GM12865 (cell line): Measurements from ENCODE around the gene VCAN.

Experiments
- DNase-seq: peaks from one replicate; pipeline ENCODE4 v3.0.0; 2010; ENCODE audit warnings: low read depth
- H3K4me3 ChIP-seq: 2 replicates; pipeline ENCODE4 v1.5.1; 2011; ENCODE audit warnings: mild to moderate bottlenecking, low read depth, low read length, control low read depth
- TF ChIP-seq, protein P1 (sequence below): IDR thresholded peaks from 2 replicates; pipeline ENCODE4 v1.5.1; 2011; ENCODE audit warnings: low read length, control low read depth, low read depth, inconsistent platforms; ENCODE audit not compliant: insufficient read depth; ENCODE audit errors: missing control alignments

VCAN gene

GRCh38 chr5:83524991-83525390 lies 53.4 kb downstream of the VCAN start:
- no peak for DNase-seq
- TF ChIP-seq, protein P1, sequence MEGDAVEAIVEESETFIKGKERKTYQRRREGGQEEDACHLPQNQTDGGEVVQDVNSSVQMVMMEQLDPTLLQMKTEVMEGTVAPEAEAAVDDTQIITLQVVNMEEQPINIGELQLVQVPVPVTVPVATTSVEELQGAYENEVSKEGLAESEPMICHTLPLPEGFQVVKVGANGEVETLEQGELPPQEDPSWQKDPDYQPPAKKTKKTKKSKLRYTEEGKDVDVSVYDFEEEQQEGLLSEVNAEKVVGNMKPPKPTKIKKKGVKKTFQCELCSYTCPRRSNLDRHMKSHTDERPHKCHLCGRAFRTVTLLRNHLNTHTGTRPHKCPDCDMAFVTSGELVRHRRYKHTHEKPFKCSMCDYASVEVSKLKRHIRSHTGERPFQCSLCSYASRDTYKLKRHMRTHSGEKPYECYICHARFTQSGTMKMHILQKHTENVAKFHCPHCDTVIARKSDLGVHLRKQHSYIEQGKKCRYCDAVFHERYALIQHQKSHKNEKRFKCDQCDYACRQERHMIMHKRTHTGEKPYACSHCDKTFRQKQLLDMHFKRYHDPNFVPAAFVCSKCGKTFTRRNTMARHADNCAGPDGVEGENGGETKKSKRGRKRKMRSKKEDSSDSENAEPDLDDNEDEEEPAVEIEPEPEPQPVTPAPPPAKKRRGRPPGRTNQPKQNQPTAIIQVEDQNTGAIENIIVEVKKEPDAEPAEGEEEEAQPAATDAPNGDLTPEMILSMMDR, result no peak
- no peak overlapping the region for H3K4me3 ChIP-seq

GRCh38 chr5:83526289-83526688 lies 54.7 kb downstream of the VCAN start:
- no peak overlapping the region for H3K4me3 ChIP-seq
- TF ChIP-seq, protein P1, result no peak
- no peak for DNase-seq

- H3K4me3 ChIP-seq, result no peak overlapping the region
- DNase-seq, result no peak
- TF ChIP-seq, protein P1, result no peak
Measured at GRCh38 chr5:83527221-83527620, 55.7 kb downstream of the VCAN start.

DNA sequence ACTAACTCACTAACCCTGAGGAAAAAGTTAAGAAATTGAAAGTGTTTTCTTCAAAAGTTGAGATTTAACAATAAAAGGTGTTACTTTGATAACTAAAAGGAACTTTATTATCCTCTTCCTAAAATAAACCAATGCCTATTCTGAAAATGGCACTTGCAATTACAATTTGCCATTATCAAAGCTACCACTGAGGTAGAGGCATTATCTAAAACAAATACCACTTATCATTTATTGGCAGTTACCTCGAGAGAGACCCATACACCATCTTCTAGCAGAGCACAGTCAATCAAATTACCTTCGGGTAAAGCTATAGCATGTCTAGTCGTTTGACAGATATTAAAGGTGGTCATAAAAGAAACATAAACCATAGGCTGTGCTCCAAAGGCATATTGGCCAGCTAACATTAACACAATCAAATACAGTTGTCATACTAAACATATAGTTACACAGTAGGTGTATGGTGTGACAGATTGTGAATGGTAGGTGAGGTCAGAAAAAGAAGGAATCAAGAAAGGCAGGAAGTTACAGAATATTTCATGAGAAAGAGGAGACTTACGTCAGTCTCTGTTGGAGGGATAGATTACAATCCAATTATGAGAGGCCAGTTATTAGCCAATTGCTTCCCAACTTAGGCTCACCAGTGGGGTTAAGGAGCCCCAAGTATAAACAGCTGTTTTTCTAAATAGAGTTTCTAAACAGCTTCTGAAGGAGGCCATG lies 56.3 kb downstream of the VCAN start:
- TF ChIP-seq, protein P1, result no peak
- DNase-seq, result no peak
- no peak overlapping the region for H3K4me3 ChIP-seq

GRCh38 chr5:83528439-83528769 lies 56.9 kb downstream of the VCAN start:
- no peak for DNase-seq
- no peak overlapping the region for H3K4me3 ChIP-seq
- TF ChIP-seq, protein P1, result no peak

DNA sequence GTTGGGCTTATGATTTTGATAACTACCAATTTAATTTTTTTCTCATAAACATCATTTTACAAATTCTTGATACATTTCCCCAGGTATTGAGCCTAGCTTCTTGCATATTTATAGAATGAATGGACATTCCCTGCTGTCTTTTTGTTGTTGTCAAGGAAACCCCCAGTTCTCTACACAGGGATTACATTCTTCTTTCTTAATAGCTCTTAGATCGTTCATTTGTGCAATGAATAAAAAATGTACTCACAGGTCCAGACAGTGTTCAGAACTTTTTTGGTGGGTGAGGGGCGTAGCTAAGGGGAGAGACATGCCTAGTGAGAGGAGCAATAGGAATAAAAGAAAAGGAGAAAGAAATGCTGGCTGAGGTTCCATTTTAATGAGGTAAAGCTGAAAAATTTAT lies 58.6 kb downstream of the VCAN start:
- TF ChIP-seq, protein P1, result no peak
- DNase-seq, result no peak
- no peak overlapping the region for H3K4me3 ChIP-seq

- H3K4me3 ChIP-seq, result no peak overlapping the region
- TF ChIP-seq, protein P1, result no peak
- no peak for DNase-seq
Measured at GRCh38 chr5:83531661-83532060, 60.1 kb downstream of the VCAN start.
